GM19239 (cell line): Measurements from ENCODE around the gene SHOX.
"Not testable (repeated sequence)": the region's sequence is repeated elsewhere in the genome, so short reads cannot be mapped to it uniquely, and the experiment has no call there.

Source experiments
- DNase-seq: peaks from one replicate; pipeline ENCODE4 v3.0.0; 2011; ENCODE audit warnings: low spot score; ENCODE audit not compliant: insufficient read length
- FAIRE-seq: peaks from 2 replicates; lab custom pipeline; 2011; peaks lifted over from hg19 to GRCh38; lab: Jason Lieb, UNC

SHOX gene

DNA sequence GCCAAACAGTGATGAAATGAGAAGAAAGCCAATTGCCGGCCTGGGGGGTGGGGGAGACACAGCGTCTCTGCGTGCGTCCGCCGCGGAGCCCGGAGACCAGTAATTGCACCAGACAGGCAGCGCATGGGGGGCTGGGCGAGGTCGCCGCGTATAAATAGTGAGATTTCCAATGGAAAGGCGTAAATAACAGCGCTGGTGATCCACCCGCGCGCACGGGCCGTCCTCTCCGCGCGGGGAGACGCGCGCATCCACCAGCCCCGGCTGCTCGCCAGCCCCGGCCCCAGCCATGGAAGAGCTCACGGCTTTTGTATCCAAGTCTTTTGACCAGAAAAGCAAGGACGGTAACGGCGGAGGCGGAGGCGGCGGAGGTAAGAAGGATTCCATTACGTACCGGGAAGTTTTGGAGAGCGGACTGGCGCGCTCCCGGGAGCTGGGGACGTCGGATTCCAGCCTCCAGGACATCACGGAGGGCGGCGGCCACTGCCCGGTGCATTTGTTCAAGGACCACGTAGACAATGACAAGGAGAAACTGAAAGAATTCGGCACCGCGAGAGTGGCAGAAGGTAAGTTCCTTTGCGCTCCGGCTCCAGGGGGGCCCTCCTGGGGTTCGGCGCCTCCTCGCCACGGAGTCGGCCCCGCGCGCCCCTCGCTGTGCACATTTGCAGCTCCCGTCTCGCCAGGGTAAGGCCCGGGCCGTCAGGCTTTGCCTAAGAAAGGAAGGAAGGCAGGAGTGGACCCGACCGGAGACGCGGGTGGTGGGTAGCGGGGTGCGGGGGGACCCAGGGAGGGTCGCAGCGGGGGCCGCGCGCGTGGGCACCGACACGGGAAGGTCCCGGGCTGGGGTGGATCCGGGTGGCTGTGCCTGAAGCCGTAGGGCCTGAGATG is at the start of gene SHOX:
SHOX (plus strand) TSS at position 180 of the 885 bp plus-strand sequence; CDS start at position 287, 107 bp downstream.
- DNase-seq, result no peak
- no peak for FAIRE-seq

DNA sequence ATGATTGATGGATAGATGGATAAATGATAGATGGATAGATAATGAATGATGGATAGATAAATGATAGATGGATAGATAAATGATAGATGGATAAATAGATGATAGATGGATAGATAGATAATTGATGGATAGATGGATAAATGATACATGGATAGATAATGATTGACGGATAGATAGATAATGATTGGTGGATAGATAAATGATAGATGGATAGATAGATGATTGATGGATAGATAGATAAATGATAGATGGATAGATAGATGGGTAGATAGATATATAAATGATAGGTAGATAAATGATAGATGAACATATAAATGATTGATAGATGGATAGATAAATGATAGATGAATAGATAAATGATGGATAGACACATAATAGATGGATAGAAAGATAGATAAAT is 49.5 kb upstream of the SHOX start:
- FAIRE-seq (no peak), DNase-seq (no peak)

DNA sequence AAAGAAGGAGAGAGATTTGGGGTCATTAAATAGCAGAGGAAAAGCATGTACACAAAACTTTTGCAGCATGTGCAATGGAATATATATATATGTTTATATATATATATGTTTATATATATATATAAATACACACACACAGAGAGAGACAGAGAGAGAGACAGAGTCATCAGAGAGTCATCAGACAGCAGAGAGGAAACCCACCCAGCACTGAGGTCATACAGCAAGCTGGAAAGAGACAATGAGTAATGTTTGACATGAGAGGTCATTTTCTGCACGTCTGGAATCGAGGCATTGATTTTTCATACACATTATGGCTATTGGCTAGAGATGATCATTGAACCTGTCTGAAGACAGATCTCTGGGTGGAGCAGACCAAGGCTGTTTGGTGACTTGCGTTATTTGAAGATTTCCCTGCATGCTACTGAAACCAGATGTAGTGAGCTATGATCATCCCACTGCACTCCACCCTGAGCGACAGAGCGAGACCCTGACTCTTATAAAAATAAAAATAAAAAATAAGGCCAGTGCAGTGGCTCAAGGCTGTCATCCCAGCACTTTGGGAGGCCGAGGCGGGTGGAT is 48.8 kb upstream of the SHOX start:
- FAIRE-seq (no peak), DNase-seq (no peak)

DNA sequence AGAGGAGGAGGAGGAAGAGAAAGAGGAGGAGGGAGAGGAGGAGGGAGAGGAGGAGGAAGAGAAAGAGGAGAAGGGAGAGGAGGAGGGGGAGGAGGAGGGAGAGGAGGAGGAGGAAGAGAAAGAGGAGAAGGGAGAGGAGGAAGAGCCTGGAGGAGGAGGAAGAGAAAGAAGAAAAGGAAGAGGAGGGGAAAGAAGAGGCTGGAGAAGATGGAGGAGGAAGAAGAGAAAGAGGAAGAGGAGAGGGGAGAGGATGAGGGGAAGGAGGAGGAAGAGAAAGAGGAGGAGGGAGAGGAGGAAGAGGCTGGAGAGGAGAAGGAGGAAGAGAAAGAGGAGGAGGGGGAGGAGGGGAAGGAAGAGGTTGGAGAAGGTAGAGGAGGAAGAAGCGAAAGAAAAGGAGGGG is 46.0 kb upstream of the SHOX start:
- DNase-seq, result no peak
- no peak for FAIRE-seq

DNA sequence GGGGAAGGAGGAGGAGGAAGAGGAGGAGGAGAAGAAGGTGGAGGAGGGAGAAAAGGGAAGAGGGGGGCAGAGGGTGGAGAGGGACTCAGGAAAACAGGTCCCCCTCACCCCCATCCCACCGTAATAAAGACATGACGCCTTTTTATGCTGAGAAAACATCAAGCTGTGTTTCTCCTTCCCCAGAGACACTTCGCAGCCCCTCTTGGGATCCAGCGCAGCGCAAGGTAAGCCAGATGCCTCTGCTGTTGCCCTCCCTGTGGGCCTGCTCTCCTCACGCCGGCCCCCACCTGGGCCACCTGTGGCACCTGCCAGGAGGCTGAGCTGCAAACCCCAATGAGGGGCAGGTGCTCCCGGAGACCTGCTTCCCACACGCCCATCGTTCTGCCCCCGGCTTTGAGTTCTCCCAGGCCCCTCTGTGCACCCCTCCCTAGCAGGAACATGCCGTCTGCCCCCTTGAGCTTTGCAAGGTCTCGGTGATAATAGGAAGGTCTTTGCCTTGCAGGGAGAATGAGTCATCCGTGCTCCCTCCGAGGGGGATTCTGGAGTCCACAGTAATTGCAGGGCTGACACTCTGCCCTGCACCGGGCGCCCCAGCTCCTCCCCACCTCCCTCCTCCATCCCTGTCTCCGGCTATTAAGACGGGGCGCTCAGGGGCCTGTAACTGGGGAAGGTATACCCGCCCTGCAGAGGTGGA is 45.3 kb upstream of the SHOX start:
- DNase-seq (no peak), FAIRE-seq (no peak)

DNA sequence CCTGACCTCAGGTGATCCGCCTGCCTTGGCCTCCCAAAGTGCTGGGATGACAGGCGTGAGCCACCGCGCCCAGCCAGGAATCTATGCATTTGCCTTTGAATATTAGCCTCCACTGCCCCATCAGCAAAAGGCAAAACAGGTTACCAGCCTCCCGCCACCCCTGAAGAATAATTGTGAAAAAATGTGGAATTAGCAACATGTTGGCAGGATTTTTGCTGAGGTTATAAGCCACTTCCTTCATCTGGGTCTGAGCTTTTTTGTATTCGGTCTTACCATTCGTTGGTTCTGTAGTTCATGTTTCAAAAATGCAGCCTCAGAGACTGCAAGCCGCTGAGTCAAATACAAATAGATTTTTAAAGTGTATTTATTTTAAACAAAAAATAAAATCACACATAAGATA is 44.2 kb upstream of the SHOX start:
- no peak for DNase-seq
- FAIRE-seq, result no peak

DNA sequence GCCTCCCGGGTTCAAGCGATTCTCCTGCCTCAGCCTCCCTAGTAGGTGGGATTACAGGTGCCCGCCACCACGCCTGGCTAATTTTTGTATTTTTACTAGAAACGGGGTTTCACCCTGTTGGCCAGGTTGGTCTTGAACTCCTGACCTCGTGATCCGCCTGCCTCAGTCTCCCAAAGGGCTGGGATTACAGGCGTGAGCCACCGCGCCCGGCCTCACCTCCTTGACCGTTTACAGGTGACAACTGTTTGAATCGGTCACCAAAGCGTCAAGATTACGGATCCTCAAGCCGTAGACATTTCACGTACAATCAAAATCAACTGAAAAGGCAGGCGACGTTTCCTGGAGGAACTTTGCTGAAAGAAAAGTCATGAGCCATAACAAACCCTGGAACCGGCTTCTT is 41.3 kb upstream of the SHOX start:
- FAIRE-seq, DNase-seq: not testable (repeated sequence)

DNA sequence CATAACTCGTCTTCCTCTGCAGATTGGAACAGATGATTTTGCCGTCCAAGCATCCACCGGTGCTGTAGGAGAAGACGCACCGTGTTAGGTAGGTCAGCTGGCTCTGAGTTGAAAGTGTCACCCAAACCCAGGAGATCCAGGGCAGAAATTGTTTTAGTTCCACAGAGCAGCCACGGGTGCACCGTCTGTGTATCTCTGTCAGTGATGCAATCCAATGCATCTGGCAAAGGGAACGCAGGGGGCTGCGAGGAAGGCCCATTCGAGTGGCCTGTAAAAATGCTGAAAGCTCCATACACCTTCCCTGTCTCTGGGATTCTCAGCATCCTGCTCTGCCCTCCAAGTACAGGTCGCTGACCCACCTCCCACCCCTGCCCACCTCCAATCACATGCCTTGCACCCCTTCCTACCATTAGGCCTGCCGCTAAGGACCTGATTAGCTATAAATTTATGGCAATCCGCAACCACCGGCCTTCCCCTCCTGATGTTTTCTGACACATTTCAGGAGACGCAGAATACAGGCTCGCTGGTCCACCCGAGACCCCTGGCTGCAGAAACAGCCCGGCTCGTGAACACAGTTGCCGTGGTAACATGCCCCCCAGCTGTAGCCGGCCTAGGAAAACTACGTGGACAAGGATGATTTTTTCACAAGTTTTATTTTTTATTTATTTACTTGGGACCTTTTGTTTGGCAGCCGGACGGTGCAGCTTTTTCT is 39.7 kb upstream of the SHOX start:
- FAIRE-seq (no peak), DNase-seq (no peak)

DNA sequence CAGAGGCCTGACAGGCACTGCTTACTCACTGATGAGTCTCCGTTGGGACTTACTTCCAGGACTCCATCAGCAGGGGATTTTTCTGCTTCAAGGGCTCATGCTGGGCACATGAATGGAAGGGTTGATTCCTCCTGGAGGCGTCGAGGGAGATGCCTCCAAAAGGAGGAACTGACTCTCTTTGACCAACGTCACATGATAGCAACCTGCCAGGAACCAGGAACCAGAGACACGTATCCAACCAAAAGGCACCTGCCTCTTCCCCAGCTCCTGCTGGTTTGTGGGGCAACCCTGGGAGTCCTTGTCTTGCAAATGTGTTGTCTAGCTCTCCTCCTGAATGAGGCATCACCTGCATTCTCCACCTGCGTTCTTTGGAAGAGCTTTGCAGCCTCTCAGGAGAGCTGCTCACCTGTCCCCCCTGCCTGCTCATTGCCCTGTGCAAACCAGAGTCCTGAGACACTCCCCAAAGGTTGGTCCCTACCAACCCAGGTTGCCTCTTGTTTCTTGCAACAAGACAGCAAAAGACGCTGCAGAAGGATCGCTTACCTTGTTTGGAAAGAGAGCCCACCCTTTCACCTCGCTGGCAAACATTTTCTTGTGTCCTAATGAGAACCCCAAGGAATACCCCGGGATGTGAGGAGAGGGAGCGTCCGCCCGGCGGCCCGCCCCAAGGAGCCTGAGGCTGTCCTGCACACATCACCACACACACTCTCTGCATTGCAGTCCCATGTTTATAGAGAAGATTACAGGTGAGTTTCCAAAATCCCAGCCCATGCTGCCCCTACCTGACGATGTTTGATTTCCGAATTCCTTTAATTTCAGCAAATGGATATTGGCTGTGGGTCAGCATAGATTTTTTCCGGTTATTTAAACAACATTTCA is 30.5 kb upstream of the SHOX start:
- no peak for DNase-seq

DNA sequence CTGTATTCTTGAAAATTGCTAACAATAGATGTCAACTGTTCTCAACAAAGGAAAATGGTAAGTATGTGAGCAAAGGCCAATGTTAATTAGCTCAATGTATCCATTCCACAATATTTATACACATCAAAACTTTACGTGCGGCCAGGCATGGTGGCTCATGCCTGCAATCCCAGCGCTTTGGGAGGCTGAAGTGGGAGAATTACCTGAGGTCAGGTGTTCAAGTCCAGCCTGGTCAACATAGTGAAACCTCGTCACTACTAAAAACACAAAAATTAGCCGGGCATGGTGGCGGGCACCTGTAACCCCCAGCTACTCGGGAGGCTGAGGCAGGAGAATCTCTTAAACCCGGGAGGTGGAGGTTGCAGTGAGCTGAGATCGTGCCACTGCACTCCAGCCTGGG is 27.6 kb upstream of the SHOX start:
- FAIRE-seq, DNase-seq: not testable (repeated sequence)

More for the DNA sequence above, 30.5 kb upstream of the SHOX start:
- no peak for FAIRE-seq

DNA sequence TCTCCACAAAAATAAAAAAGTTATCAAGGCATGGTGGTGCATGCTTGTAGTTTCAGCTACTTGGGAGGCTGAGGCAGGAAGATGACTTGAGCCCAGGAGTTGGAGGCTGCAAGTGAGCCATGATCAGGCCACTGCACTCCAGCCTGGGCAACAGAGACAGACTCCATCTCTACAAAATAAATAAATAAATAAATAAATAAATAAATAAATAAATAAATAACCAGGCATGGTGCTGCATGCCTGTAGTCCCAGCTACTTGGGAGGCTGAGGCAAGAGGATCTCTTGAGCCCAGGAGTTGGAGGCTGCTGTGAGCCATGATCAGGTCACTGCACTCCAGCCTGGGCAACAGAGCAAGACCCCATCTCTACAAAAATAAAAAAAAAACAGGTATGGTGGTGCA is 26.0 kb upstream of the SHOX start:
- not testable (repeated sequence) for FAIRE-seq, DNase-seq

DNA sequence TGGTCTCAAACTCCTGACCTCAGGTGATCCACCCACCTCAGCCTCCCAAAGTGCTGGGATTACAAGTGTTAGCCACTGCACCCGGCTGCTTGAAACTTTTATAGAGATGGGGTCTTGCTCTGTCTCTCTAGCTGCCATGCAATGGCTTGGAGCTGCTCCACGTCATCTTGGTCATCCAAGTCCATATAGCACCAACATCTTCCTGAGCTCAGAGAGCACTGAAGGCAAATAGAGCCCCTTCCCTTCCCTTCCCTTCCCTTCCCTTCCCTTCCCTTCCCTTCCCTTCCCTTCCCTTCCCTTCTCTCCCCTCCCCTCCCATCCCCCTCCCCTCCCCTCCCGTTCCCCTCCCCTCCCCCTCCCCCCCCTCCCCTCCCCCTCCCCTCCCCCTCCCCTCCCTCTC is 22.5 kb upstream of the SHOX start:
- not testable (repeated sequence) for DNase-seq, FAIRE-seq

DNA sequence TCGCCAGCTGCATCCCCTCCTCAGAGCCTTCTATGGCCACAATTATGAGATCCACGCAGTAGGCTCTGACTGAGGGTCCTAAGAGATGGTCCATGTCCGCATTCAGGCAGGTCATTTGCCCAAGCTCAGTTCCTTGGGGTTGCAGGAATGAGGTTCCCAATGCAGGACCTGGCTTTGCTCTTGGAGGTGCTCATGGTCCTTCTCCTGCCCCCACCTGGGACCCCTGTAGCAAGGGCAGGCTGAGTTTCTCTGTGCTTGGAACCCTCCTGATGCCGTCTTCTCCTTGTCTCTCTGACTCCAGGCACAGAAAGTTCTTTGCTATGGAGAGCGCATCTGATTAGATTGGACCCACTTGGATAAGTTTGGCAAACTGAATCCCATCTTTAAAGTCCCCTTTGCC is 16.5 kb upstream of the SHOX start:
- DNase-seq (no peak), FAIRE-seq (no peak)

DNA sequence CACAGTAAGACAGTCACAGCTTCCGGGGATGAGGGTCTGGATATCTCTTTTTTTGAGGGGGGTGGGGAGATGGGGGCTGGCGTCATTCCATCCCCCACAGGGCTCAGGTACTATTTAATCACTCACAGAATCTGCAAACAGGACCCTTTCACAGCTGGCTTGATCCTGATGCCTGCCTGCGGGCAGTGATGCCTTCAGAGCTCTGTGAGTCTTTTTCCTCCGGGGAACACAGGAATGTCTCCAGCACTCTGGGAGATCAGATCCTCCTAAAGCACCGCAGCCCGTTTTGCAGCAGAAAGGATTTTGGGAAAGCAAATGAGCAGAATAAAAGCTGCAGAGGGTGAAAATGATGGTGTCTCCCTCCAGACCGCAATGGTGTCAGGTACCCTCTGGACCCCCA is 13.2 kb upstream of the SHOX start:
- FAIRE-seq (no peak), DNase-seq (no peak)

DNA sequence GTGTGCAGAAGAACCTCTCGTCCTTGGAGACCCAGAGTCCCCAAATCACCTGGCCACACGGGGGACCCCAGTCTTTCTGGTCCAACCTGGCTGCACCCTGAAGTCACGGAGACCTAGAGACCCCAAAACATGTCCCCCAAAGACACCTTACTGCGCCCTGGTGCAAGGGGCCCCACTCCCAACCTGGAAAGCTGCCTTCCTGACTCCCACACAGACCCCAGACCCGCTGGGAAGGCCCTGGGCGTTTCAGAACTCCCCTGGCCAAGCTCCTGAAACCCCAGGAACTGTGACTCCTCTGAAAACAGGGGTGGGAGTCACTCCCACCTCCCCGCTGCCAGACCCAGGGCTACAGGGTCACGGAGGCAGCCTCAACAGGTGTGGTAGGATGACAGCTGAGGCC is 12.7 kb upstream of the SHOX start:
- no peak for FAIRE-seq
- DNase-seq, result no peak

DNA sequence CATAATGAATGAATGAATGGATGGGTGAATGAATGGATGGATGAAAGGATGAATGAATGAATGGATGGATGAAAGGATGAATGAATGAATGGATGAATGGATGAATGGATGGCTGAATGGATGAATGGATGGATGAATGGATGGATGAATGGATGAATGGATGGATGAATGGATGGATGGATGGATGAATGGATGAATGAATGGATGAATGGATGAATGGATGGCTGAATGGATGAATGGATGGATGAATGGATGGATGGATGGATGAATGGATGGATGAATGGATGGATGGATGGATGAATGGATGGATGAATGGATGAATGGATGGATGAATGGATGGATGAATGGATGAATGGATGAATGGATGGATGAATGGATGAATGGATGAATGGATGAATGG is 12.3 kb upstream of the SHOX start:
- not testable (repeated sequence) for DNase-seq, FAIRE-seq

DNA sequence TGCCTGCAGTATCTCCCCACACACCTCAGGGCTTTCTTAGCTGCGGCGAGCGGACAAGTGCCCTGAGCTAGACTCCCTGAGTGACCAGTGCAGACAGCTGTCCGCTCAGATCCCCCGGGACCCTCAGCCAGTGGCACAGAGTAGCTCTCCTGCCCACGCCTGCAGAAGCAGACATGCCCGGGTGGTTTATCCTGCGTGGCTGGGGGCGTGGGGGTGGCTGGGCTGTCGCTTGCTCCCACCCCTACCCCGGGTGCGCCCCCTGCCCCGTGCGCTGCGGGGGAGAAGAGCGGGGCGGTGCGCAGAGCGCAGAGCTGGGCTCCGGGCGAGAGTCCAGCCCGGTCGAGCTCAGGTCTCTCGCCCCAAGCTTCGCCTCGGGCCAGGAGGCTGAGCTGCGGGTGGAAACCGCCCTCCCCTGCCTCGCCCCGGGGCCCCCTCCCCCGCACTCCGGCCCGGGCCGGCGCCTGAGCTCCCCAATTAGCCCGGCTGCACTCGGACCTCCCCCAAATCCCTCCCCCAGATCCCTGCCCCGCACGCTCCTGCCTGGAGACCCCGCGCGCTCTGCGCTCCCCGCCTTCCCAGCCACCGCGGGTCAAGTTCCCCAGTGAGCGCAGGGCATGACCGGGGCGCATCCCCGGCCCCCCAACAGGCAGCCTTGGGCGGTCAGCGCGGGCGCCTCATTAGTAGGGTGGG is 11.7 kb upstream of the SHOX start:
- no peak for DNase-seq
- FAIRE-seq, result no peak

DNA sequence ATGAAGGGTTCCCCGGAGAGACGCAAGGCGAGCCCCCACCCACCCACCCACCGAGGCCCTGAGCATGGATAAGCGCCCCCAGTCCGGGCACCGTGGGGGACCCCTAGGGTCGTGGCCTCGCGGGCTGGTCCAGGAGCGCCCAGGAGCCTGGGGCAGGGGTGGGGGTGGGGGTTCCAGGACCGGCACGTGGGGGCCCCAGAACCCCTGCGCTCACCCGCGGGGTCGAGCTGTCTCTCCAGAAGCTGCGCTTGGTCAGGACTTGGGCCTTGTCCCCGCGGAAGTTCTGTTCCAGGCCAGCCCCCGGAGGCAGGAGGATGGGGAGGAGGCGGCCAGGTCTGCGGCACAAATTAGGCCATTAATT is 11.2 kb upstream of the SHOX start:
- no peak for DNase-seq

More for the DNA sequence above, 11.2 kb upstream of the SHOX start:
- FAIRE-seq, result no peak
